Measurements from ENCODE around the gene HEPACAM2. TPM values are rescaled to one million over a fixed set of nuclear protein-coding genes. Genes with fewer than 3 reads are reported as not detected.

The HEPACAM2 gene
- total RNA-seq: not detected

- DNase-seq (ENCODE audit: low spot score) (no peak), ATAC-seq (no peak)
These were observed at the start of gene HEPACAM2 for GRCh38 chr7:93226310-93226709. TSS of gene HEPACAM2 (minus strand) at chr7:93226469.

GRCh38 chr7:93265220-93265619, 39.0 kb upstream of the HEPACAM2 start:
- DNase-seq (ENCODE audit: low spot score): no peak
- no peak for ATAC-seq

- DNase-seq (ENCODE audit: low spot score) (no peak), ATAC-seq (no peak)
These were observed 36.3 kb upstream of the HEPACAM2 start for GRCh38 chr7:93262535-93262934.

- DNase-seq (ENCODE audit: low spot score): no peak
- ATAC-seq: no peak
These were observed 32.4 kb upstream of the HEPACAM2 start for GRCh38 chr7:93258661-93259060.

GRCh38 chr7:93249491-93250148, 23.4 kb upstream of the HEPACAM2 start:
- DNase-seq (ENCODE audit: low spot score): no peak
- ATAC-seq: no peak

- ATAC-seq (peak; percentile 85), DNase-seq (ENCODE audit: low spot score) (no peak)
These were observed 19.5 kb upstream of the HEPACAM2 start for GRCh38 chr7:93245525-93246432.

GRCh38 chr7:93242106-93242505, 15.8 kb upstream of the HEPACAM2 start:
- DNase-seq (ENCODE audit: low spot score) (no peak), ATAC-seq (no peak)

- no peak for ATAC-seq
These were observed 13.6 kb upstream of the HEPACAM2 start for GRCh38 chr7:93239824-93240223.

GRCh38 chr7:93238748-93239147, 12.5 kb upstream of the HEPACAM2 start:
- no peak for ATAC-seq

More at GRCh38 chr7:93239824-93240223, 13.6 kb upstream of the HEPACAM2 start:
- no peak for DNase-seq (ENCODE audit: low spot score)

GRCh38 chr7:93238131-93238530, 11.9 kb upstream of the HEPACAM2 start:
- ATAC-seq (no peak), DNase-seq (ENCODE audit: low spot score) (no peak)

More at GRCh38 chr7:93238748-93239147, 12.5 kb upstream of the HEPACAM2 start:
- DNase-seq (ENCODE audit: low spot score): no peak

GRCh38 chr7:93235541-93235940, 9.3 kb upstream of the HEPACAM2 start:
- no peak for DNase-seq (ENCODE audit: low spot score)
- ATAC-seq: no peak

- no peak for DNase-seq (ENCODE audit: low spot score)
- ATAC-seq: peak; percentile 7
These were observed 6.4 kb upstream of the HEPACAM2 start for GRCh38 chr7:93232673-93233018.

GRCh38 chr7:93231799-93232672, 5.8 kb upstream of the HEPACAM2 start, which contains the start of gene VPS50:
TSS of gene VPS50 (plus strand) at chr7:93232366. CDS start at chr7:93232468, 102 bp downstream.
- peak; percentile 97 for DNase-seq (ENCODE audit: low spot score)
- ATAC-seq: peak; percentile 99

GRCh38 chr7:93231259-93231658, 5.0 kb upstream of the HEPACAM2 start:
- no peak for DNase-seq (ENCODE audit: low spot score)
- ATAC-seq: no peak

GRCh38 chr7:93228302-93228701, 2.0 kb upstream of the HEPACAM2 start:
- ATAC-seq (peak; percentile 61), DNase-seq (ENCODE audit: low spot score) (no peak)

- ATAC-seq: no peak
- no peak for DNase-seq (ENCODE audit: low spot score)
These were observed 6.4 kb downstream of the HEPACAM2 start for GRCh38 chr7:93219868-93220267.

- ATAC-seq: no peak
- DNase-seq (ENCODE audit: low spot score): no peak
These were observed 7.1 kb downstream of the HEPACAM2 start for GRCh38 chr7:93218997-93219827.

- DNase-seq (ENCODE audit: low spot score) (no peak), ATAC-seq (no peak)
These were observed 13.4 kb downstream of the HEPACAM2 start for GRCh38 chr7:93212881-93213280.

GRCh38 chr7:93211228-93211818, 14.9 kb downstream of the HEPACAM2 start:
- DNase-seq (ENCODE audit: low spot score): no peak
- ATAC-seq: no peak

- ATAC-seq (no peak), DNase-seq (ENCODE audit: low spot score) (no peak)
These were observed 21.2 kb downstream of the HEPACAM2 start for GRCh38 chr7:93205046-93205445.
